ENCODE measurements around the gene GABRP. TPM values are rescaled to one million over a fixed set of nuclear protein-coding genes. Genes with fewer than 3 reads are reported as not detected.
"Not testable (repeated sequence)": the region's sequence is repeated elsewhere in the genome, so short reads cannot be mapped to it uniquely, and the experiment has no call there.

The GABRP gene
- total RNA-seq, 2 experiments from 2014 or later: not detected

DNA sequence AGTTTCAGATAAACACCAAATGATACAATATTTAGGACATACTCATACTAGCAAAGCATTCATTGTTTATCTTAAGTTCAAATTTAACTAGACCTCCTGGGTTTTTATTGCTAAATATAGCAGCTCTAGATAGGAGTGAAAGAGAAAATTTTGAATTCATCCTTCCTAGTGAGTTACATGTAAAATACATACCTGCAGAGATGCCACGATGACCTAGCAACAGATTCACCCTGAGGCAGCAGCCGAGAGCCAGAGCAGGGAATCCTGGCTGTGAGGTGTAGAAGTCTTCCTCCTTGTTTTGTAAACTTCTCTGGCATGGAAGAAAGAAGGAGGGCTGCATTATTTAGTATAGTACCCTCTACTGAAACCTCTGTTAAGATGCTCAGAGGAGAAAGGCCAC lies 25.9 kb upstream of the GABRP start:
- intact Hi-C loops (cut with micrococcal nuclease): no loop called here
- no peak overlapping the region for H3K27ac Mint-ChIP-seq
- H3K36me3 Mint-ChIP-seq (ENCODE audit: low read depth): no peaks in the 10 kb centered on the region
- no peaks in the 10 kb centered on the region for H3K27me3 Mint-ChIP-seq (ENCODE audit: low read depth)
- no peaks in the 10 kb centered on the region for H3K9me3 Mint-ChIP-seq
- CTCF ChIA-PET: no interaction called here
- no peaks in the 10 kb centered on the region for H3K4me1 Mint-ChIP-seq (ENCODE audit: low read depth)
- no peak overlapping the region for H3K4me3 Mint-ChIP-seq
- DNase-seq: no peak

DNA sequence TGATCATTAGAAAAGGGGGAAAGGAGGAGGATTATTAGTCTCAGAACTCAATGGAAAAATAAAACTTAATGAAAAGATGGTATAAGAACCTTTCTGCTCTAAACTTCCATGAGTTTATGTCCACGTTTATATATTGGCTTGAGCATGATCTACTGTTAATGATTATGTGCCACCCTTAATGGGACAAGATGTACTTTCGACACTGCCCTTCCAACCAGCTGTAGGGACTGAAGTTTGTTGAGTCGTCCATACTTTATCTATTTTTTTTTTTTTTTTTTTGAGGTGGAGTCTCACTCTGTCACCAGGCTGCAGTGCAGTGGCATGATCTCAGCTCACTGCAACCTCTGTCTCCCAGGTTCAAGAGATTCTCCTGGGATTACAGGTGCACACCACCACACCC lies 25.0 kb upstream of the GABRP start:
- Mint-ChIP-seq H3K4me3 (no peak overlapping the region), H3K9me3 (no peaks in the 10 kb centered on the region), H3K4me1 (ENCODE audit: low read depth) (no peaks in the 10 kb centered on the region), H3K36me3 (ENCODE audit: low read depth) (no peaks in the 10 kb centered on the region), H3K27ac (no peak overlapping the region), H3K27me3 (ENCODE audit: low read depth) (no peaks in the 10 kb centered on the region)
- DNase-seq: no peak
- CTCF ChIA-PET: no interaction called here
- intact Hi-C loops (cut with micrococcal nuclease): no loop called here

DNA sequence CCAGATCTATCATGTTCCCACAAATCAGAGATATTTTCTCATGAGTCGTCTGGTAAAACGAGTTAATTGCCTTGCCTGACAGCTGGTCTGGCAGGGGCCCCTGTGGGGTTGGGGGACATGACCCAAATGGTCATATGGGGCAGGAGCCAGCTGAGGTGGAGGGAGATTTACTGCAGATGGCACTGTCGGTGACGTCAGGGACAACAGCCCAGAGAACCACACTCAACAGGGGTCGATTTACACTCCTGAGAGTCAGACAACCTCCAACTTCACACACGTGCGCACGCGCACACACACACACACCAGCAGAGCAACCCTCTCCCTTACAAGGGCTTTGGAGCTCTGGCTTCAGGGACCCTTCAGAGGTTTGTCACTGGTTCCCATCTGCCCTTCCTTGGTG lies 23.4 kb upstream of the GABRP start:
- CTCF ChIA-PET: no interaction called here
- H3K27ac Mint-ChIP-seq: no peak overlapping the region
- no peak for DNase-seq
- no peak overlapping the region for H3K4me3 Mint-ChIP-seq
- no peaks in the 10 kb centered on the region for H3K9me3 Mint-ChIP-seq
- H3K36me3 Mint-ChIP-seq (ENCODE audit: low read depth): no peaks in the 10 kb centered on the region
- no peaks in the 10 kb centered on the region for H3K4me1 Mint-ChIP-seq (ENCODE audit: low read depth)
- H3K27me3 Mint-ChIP-seq (ENCODE audit: low read depth): no peaks in the 10 kb centered on the region
- intact Hi-C loops (cut with micrococcal nuclease): no loop called here

- H3K27ac Mint-ChIP-seq: no peak overlapping the region
- intact Hi-C loops (cut with micrococcal nuclease): no loop called here
- no peaks in the 10 kb centered on the region for H3K27me3 Mint-ChIP-seq (ENCODE audit: low read depth)
- DNase-seq: no peak
- no peaks in the 10 kb centered on the region for H3K4me1 Mint-ChIP-seq (ENCODE audit: low read depth)
- H3K36me3 Mint-ChIP-seq (ENCODE audit: low read depth): no peaks in the 10 kb centered on the region
- H3K4me3 Mint-ChIP-seq: no peak overlapping the region
- CTCF ChIA-PET: interaction anchor here (0.6 kb wide), 1 partner anchor 1183 kb away, joined by 4 read pairs; no protein-coding TSS in a partner anchor
- H3K9me3 Mint-ChIP-seq: no peaks in the 10 kb centered on the region
Measured at GRCh38 chr5:170761048-170761707, 22.3 kb upstream of the GABRP start.

DNA sequence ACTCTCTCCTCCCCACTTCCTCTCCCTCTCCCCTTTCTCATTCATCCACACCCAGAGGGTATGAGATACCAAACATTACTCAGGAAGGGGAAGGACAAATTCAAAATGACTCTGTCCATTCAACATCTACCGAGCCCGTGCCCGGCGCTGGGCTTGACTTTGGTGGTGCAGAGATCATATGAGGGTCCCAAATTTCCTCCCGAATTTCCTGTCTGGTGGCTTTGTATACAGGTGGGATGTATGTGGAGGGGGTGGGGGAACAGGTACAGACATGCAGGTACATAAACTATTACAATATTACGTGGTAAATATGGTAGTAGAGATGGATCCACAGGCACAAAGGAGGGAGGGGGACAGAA lies 21.8 kb upstream of the GABRP start:
- H3K4me3 Mint-ChIP-seq: no peak overlapping the region
- no peaks in the 10 kb centered on the region for H3K9me3 Mint-ChIP-seq
- H3K4me1 Mint-ChIP-seq (ENCODE audit: low read depth): no peaks in the 10 kb centered on the region
- H3K27ac Mint-ChIP-seq: no peak overlapping the region
- H3K27me3 Mint-ChIP-seq (ENCODE audit: low read depth): no peaks in the 10 kb centered on the region
- CTCF ChIA-PET: interaction anchor here (0.7 kb wide), 1 partner anchor 136 kb away, joined by 3 read pairs; no protein-coding TSS in a partner anchor
- intact Hi-C loops (cut with micrococcal nuclease): no loop called here
- DNase-seq: no peak
- no peaks in the 10 kb centered on the region for H3K36me3 Mint-ChIP-seq (ENCODE audit: low read depth)

- H3K27ac Mint-ChIP-seq; H3K9me3 Mint-ChIP-seq; DNase-seq; H3K4me3 Mint-ChIP-seq; intact Hi-C loops (cut with micrococcal nuclease); H3K36me3 Mint-ChIP-seq (ENCODE audit: low read depth); H3K27me3 Mint-ChIP-seq (ENCODE audit: low read depth); H3K4me1 Mint-ChIP-seq (ENCODE audit: low read depth): not testable (repeated sequence)
- CTCF ChIA-PET: interaction anchor here (0.7 kb wide), 1 partner anchor 137 kb away, joined by 3 read pairs; no protein-coding TSS in a partner anchor
Measured at GRCh38 chr5:170762298-170762697, 21.2 kb upstream of the GABRP start.

GRCh38 chr5:170765868-170766267 lies 17.7 kb upstream of the GABRP start:
- H3K36me3 Mint-ChIP-seq (ENCODE audit: low read depth); H3K4me1 Mint-ChIP-seq (ENCODE audit: low read depth); H3K27ac Mint-ChIP-seq; CTCF ChIA-PET; H3K4me3 Mint-ChIP-seq; DNase-seq; intact Hi-C loops (cut with micrococcal nuclease); H3K9me3 Mint-ChIP-seq; H3K27me3 Mint-ChIP-seq (ENCODE audit: low read depth): not testable (repeated sequence)

- H3K27ac Mint-ChIP-seq: no peak overlapping the region
- no peaks in the 10 kb centered on the region for H3K9me3 Mint-ChIP-seq
- no peak overlapping the region for H3K4me3 Mint-ChIP-seq
- peaks cover 2% of the 10 kb centered on the region for H3K27me3 Mint-ChIP-seq (ENCODE audit: low read depth)
- DNase-seq: no peak
- CTCF ChIA-PET: no interaction called here
- no peaks in the 10 kb centered on the region for H3K36me3 Mint-ChIP-seq (ENCODE audit: low read depth)
- H3K4me1 Mint-ChIP-seq (ENCODE audit: low read depth): no peaks in the 10 kb centered on the region
- intact Hi-C loops (cut with micrococcal nuclease): no loop called here
Measured at GRCh38 chr5:170769246-170769645, 14.3 kb upstream of the GABRP start.

DNA sequence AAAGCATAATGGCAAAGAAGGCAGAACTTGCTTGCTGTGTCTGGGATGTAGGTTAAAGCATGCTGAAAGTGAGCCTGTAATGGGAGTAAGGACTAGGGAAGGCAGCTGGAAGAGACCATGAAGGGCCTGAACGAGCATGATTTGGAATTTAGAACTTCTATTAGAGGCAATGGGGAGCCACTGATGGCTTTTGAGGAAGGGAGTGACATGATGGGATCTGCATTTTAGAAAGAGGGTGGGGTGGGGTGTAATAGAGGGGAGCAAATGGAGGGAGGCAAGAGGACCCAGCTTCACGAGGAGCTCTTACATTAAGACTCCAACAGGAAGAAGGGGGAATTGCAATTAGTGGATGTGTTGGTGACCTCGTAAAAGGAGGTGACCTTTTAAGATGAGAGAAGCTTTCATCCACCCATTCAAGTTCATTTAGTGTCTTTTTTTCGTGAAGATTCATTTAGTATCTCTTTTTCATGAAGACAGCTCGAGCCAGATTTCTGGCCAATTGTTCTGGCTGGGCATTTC lies 13.6 kb upstream of the GABRP start:
- Mint-ChIP-seq H3K4me3 (no peak overlapping the region), H3K36me3 (ENCODE audit: low read depth) (no peaks in the 10 kb centered on the region), H3K27me3 (ENCODE audit: low read depth) (peaks cover 2% of the 10 kb centered on the region), H3K4me1 (ENCODE audit: low read depth) (no peaks in the 10 kb centered on the region), H3K27ac (no peak overlapping the region), H3K9me3 (no peaks in the 10 kb centered on the region)
- no peak for DNase-seq
- CTCF ChIA-PET: no interaction called here
- intact Hi-C loops (cut with micrococcal nuclease): no loop called here

GRCh38 chr5:170771496-170771895 lies 12.0 kb upstream of the GABRP start:
- DNase-seq: no peak
- no peaks in the 10 kb centered on the region for H3K9me3 Mint-ChIP-seq
- CTCF ChIA-PET: no interaction called here
- no peaks in the 10 kb centered on the region for H3K36me3 Mint-ChIP-seq (ENCODE audit: low read depth)
- H3K4me1 Mint-ChIP-seq (ENCODE audit: low read depth): no peaks in the 10 kb centered on the region
- H3K4me3 Mint-ChIP-seq: no peak overlapping the region
- H3K27ac Mint-ChIP-seq: no peak overlapping the region
- H3K27me3 Mint-ChIP-seq (ENCODE audit: low read depth): peaks cover 2% of the 10 kb centered on the region
- intact Hi-C loops (cut with micrococcal nuclease): no loop called here

- Mint-ChIP-seq H3K36me3 (ENCODE audit: low read depth) (no peaks in the 10 kb centered on the region), H3K27me3 (ENCODE audit: low read depth) (peaks cover 2% of the 10 kb centered on the region), H3K9me3 (no peaks in the 10 kb centered on the region), H3K4me1 (ENCODE audit: low read depth) (no peaks in the 10 kb centered on the region), H3K4me3 (no peak overlapping the region), H3K27ac (no peak overlapping the region)
- intact Hi-C loops (cut with micrococcal nuclease): no loop called here
- CTCF ChIA-PET: no interaction called here
- DNase-seq: no peak
Measured at GRCh38 chr5:170773024-170773985, 10.2 kb upstream of the GABRP start.

DNA sequence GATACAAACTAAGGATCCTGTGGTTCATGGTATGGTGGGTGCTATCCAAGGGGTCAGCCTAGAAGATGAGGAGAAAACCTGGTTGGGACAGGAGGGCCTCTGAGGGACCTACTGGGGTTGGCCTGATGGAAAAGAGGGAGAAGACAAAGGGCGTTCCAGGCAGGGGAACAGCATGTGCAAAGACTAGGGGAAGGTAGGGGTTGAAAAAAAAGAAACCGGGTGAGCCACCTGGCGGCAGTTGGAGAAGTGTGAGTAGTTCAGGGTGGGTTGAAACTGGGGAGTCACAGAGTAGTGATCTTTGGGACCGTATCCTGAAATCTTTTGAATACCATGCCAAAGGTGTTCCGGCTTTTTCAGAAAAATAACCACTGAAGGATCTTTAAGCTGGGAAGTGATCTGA lies 8.7 kb upstream of the GABRP start:
- Mint-ChIP-seq H3K4me3 (no peak overlapping the region), H3K27me3 (ENCODE audit: low read depth) (peaks cover 2% of the 10 kb centered on the region), H3K9me3 (no peaks in the 10 kb centered on the region), H3K27ac (no peak overlapping the region), H3K36me3 (ENCODE audit: low read depth) (no peaks in the 10 kb centered on the region), H3K4me1 (ENCODE audit: low read depth) (no peaks in the 10 kb centered on the region)
- no peak for DNase-seq
- CTCF ChIA-PET: no interaction called here
- intact Hi-C loops (cut with micrococcal nuclease): no loop called here

GRCh38 chr5:170781946-170782345 lies 1.6 kb upstream of the GABRP start:
- no peak overlapping the region for H3K4me3 Mint-ChIP-seq
- no peak for DNase-seq
- H3K4me1 Mint-ChIP-seq (ENCODE audit: low read depth): no peaks in the 10 kb centered on the region
- no peaks in the 10 kb centered on the region for H3K27me3 Mint-ChIP-seq (ENCODE audit: low read depth)
- H3K9me3 Mint-ChIP-seq: no peaks in the 10 kb centered on the region
- CTCF ChIA-PET: no interaction called here
- intact Hi-C loops (cut with micrococcal nuclease): no loop called here
- no peaks in the 10 kb centered on the region for H3K36me3 Mint-ChIP-seq (ENCODE audit: low read depth)
- no peak overlapping the region for H3K27ac Mint-ChIP-seq
